K562 (cell line): ENCODE data around the gene MGAT5.

Experiments
- CREB1 ChIP-seq, 2 experiments: sonication (generic) in 1 of 2; formaldehyde crosslinking in 1 of 2; IDR thresholded peaks; 2 replicates each; pipeline versions ENCODE4 v1.6.1 to v1.8.0; 2012 to 2022; ENCODE audit warnings: inconsistent platforms in 1 of 2, mild to moderate bottlenecking in 1 of 2, missing genetic modification reagents in 1 of 2, moderate library complexity in 1 of 2
- CTCF ChIP-seq, 3 experiments: IDR thresholded peaks in 2 of 3; conservative IDR thresholded peaks in 1 of 3; 2 replicates each; pipeline ENCODE4 v1.5.1; 2011 to 2012; ENCODE audit warnings: low read length in 3 of 3, mild to moderate bottlenecking in 3 of 3, control low read depth in 2 of 3, improper control_type of control experiment in 1 of 3, inconsistent platforms in 1 of 3, low read depth in 1 of 3, mixed read lengths in 1 of 3, moderate library complexity in 1 of 3; ENCODE audit not compliant: insufficient read depth in 2 of 3
- EZH2 ChIP-seq: IDR thresholded peaks from 2 replicates; pipeline ENCODE4 v1.6.1; 2012; ENCODE audit warnings: low read depth, mild to moderate bottlenecking, inconsistent platforms, low read length, borderline replicate concordance
- FOXP4 ChIP-seq: sonication (generic); formaldehyde crosslinking; IDR thresholded peaks from 2 replicates; pipeline ENCODE4 v1.8.0; 2022; ENCODE audit warnings: mild to moderate bottlenecking, missing genetic modification reagents, borderline replicate concordance
- HMG20B ChIP-seq: fragments of 250-450 bp; sonication (Bioruptor Pico); IDR thresholded peaks from 2 replicates; pipeline ENCODE4 v1.5.0; 2021; ENCODE audit warnings: mild to moderate bottlenecking
- MITF ChIP-seq: IDR thresholded peaks from 2 replicates; pipeline ENCODE4 v1.6.1; 2014; ENCODE audit warnings: antibody characterized with exemption
- ZKSCAN3 ChIP-seq: fragments of 250-450 bp; sonication (Bioruptor Pico); IDR thresholded peaks from 2 replicates; pipeline ENCODE4 v1.4.0; 2020

- TF ChIP-seq ZKSCAN3 (CRISPR knock-in tag) (no peak), CTCF (IDR thresholded peaks at IDR 0.05 in 2 of 3, conservative IDR thresholded peaks at IDR 0.05 in 1 of 3; ENCODE audit: insufficient read depth in 2 of 3, low read depth in 1 of 3, low read length in 3 of 3) (no peak), FOXP4 (CRISPR knock-in tag) (no peak), HMG20B (no peak), EZH2 (no peak), MITF (no peak), CREB1 (IDR thresholded peaks at IDR 0.05) (no peak), CREB1 (CRISPR knock-in tag; IDR thresholded peaks at IDR 0.05) (no peak)
Measured at GRCh38 chr2:134352844-134353243, 99.0 kb downstream of the MGAT5 start.
